ENCODE results near the gene RUNX3. TPM values are rescaled to one million over a fixed set of nuclear protein-coding genes. Genes with fewer than 3 reads are reported as not detected.
A peak's percentile ranks its signal among the peaks of the same experiment; 100 is the strongest.

RUNX3 gene
- total and polyA plus RNA-seq, 4 experiments from 2014 or later = 12.5 to 112 (median 78.0) TPM

DNA sequence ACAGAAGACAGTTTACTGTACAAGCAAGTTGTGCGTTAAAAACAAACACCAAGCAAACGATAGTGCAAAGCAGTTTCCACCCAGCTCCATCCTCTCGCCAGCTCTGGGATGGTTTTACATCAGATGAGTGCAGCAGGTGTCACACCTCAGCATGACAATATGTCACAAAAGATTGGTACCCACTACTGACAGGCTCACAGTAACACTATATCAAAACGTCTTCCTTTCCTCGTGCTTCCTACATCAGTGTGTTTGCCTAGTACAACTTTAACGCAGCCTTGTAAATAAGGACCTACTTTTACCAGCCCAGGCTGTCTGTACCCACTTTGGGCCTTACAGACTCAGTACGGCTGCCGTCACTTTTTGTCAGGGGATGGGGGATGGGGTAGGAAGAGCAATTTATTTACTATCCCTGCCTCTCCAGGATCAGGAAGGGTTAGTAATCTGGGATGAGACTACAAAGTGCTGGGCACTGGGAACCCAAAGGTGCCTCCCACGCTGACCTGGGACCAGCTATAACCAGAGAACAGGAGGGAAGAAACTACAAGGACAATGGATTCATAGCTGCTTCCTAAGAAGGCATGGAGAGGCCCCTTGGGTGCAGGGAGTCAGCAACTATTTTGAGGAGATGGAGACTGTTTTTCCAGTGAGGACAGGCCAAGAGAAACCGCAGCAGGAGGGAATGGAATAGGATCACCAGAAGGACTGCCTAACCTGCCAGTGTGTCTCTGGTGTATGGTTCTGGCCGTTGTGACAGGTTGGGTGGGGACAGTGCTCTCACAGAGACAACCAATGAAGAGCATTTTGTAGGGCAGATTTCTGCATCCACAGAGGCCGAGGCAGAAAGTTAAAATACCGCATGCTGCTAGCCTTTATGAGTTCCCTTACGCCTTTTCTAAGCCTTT lies 30.2 kb downstream of the RUNX3 start:
- CTCF ChIA-PET (ENCODE audit: partially characterized antibody) = interaction anchor here (1.1 to 2.2 kb wide), 5 partner anchors 13 to 52 kb away, joined by 3 to 18 read pairs (median 5); no protein-coding TSS in a partner anchor
- no peaks in the 10 kb centered on the region for H3K27me3 Mint-ChIP-seq
- Histone ChIP-seq H3K9me3 (ENCODE audit: control insufficient read depth in 1 of 2, low read length in 2 of 2) (no peaks in the 10 kb centered on the region), H3K27me3 (ENCODE audit: insufficient read depth, low read length) (no peaks in the 10 kb centered on the region), H3K4me3 (ENCODE audit: low read length in 2 of 2) (no peak overlapping the region), H3K27ac (ENCODE audit: low read depth, low read length) (no peak overlapping the region), H3K36me3 (ENCODE audit: insufficient read depth, low read length) (peaks cover 33% of the 10 kb centered on the region), H3K4me1 (ENCODE audit: insufficient read depth, low read length) (peaks cover 18% of the 10 kb centered on the region)
- H3K27ac Mint-ChIP-seq = peak overlapping the region; percentile 17 to 85 (median 77)
- peaks cover 14 to 46% (median 32%) of the 10 kb centered on the region in 4 donors for H3K4me1 Mint-ChIP-seq
- POLR2A ChIA-PET (ENCODE audit: partially characterized antibody) = interaction anchor here (1.6 to 4.7 kb wide), 3 partner anchors 11 to 28 kb away, joined by 4 to 44 read pairs (median 20); partner anchors contain the start of gene RUNX3
- no peak for DNase-seq
- intact Hi-C loops (cut with micrococcal nuclease) = no loop called here
- H3K9me3 Mint-ChIP-seq = peaks cover 0 to 4% (median 0%) of the 10 kb centered on the region in 8 donors
- H3K4me3 Mint-ChIP-seq = peak overlapping the region in 3 of 8 donors; percentile 17 to 52 (median 19)
- peaks cover 11 to 53% of the 10 kb centered on the region in 2 donors for H3K36me3 Mint-ChIP-seq

DNA sequence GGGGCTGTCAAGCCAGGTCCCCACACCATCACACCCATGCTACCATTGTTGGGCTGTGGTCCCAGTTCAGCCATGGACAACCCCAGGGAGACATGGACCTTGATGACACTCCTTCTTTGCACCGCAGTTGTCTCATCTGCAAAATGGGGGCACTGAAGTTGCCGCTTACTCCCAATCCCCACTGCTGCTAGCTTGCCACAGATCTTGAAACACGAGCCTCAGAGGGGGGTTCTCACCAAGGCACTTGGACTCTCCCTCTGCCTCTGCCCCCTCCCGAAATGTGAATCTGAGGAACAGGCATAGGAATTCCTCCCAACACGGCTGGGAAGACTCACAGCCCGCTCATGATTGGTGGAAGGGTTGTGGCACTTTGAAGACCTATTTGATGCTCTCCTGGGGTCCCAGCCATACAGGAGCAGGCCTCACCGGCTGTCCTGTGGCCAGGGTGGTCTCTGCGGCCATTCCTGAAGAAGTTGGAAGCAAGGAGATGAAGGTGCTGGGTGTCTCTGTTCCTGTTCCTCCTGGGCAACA lies 31.1 kb downstream of the RUNX3 start:
- H3K27me3 Mint-ChIP-seq = no peaks in the 10 kb centered on the region
- peaks cover 7 to 48% of the 10 kb centered on the region in 2 donors for H3K36me3 Mint-ChIP-seq
- H3K4me1 Mint-ChIP-seq = peaks cover 14 to 46% (median 31%) of the 10 kb centered on the region in 4 donors
- H3K4me3 ChIP-seq (ENCODE audit: low read length in 2 of 2) = no peak overlapping the region
- CTCF ChIA-PET (ENCODE audit: partially characterized antibody) = interaction anchor here (1.0 to 2.9 kb wide), 13 partner anchors 11 to 177 kb away, joined by 3 to 18 read pairs (median 5); no protein-coding TSS in a partner anchor
- no peaks in the 10 kb centered on the region for H3K9me3 ChIP-seq (ENCODE audit: control insufficient read depth in 1 of 2, low read length in 2 of 2)
- intact Hi-C loops (cut with micrococcal nuclease) = loop anchor here (1.0 kb wide), 1 partner anchor 51 kb away; no protein-coding TSS in a partner anchor
- H3K9me3 Mint-ChIP-seq = peaks cover 0 to 4% (median 0%) of the 10 kb centered on the region in 8 donors
- H3K27me3 ChIP-seq (ENCODE audit: insufficient read depth, low read length) = no peaks in the 10 kb centered on the region
- DNase-seq = no peak
- H3K27ac ChIP-seq (ENCODE audit: low read depth, low read length) = no peak overlapping the region
- H3K4me3 Mint-ChIP-seq = peak overlapping the region in 2 of 8 donors; percentile 2 to 7
- H3K4me1 ChIP-seq (ENCODE audit: insufficient read depth, low read length) = peaks cover 18% of the 10 kb centered on the region
- H3K36me3 ChIP-seq (ENCODE audit: insufficient read depth, low read length) = peaks cover 26% of the 10 kb centered on the region
- POLR2A ChIA-PET (ENCODE audit: partially characterized antibody) = interaction anchor here (0.9 to 4.7 kb wide), 4 partner anchors 13 to 198 kb away, joined by 3 to 44 read pairs (median 14); partner anchors contain the start of gene RUNX3
- peak overlapping the region; percentile 5 to 85 (median 70) for H3K27ac Mint-ChIP-seq

DNA sequence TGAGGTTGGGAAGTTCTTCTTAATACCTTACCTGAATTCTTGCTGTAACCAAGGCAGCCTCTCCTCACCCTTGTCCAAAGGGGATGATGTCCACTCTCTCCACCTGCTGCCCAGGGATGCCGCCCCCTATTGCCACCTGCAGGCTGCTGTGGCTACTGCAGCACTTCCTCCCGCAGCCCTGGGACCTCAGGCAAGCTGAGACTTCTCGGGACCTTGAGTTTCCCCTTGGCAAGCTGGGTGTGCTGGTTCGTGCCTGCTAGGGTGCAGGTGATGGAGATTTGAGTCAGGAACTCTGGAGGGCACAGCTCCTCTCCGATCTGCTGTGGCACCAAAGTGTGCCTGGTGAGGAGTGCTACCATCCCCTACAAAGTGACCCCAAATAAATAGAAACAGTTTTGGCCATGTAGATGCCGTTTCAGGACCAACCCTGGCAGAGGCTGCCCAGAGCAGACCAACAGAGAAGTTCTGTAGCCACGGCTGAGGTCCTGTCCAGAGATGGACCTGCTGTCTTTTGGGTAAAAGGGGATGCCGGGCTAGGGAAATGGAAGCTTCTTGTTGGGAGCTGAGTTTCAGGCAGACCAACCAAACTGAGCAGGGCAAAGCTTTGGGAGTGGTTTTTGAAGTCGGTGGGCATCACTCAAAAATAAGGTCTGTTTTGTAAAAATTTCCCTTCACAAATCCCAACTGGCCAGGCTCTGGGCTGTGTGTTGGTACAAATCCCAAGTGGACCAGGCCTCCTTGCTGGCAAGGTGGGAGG lies 31.7 kb downstream of the RUNX3 start:
- Mint-ChIP-seq H3K27me3 (no peaks in the 10 kb centered on the region), H3K4me1 (peaks cover 14 to 46% (median 31%) of the 10 kb centered on the region in 4 donors), H3K36me3 (peaks cover 7 to 41% of the 10 kb centered on the region in 2 donors), H3K9me3 (peaks cover 0 to 4% (median 0%) of the 10 kb centered on the region in 8 donors), H3K27ac (peak overlapping the region; percentile 29 to 85 (median 80)), H3K4me3 (peak overlapping the region in 2 of 8 donors; percentile 2 to 5)
- H3K9me3 ChIP-seq (ENCODE audit: control insufficient read depth in 1 of 2, low read length in 2 of 2) = no peaks in the 10 kb centered on the region
- ChIA-PET POLR2A (ENCODE audit: partially characterized antibody) (interaction anchor here (0.9 to 4.7 kb wide), 5 partner anchors 11 to 198 kb away, joined by 3 to 44 read pairs (median 7); partner anchors contain the start of gene RUNX3), CTCF (ENCODE audit: partially characterized antibody) (interaction anchor here (0.8 to 2.9 kb wide), 19 partner anchors 9 to 200 kb away, joined by 3 to 18 read pairs (median 4); partner anchors contain the start of gene RUNX3)
- intact Hi-C loops (cut with micrococcal nuclease) = loop anchor here (1.0 kb wide), 1 partner anchor 50 kb away; no protein-coding TSS in a partner anchor
- H3K27me3 ChIP-seq (ENCODE audit: insufficient read depth, low read length) = no peaks in the 10 kb centered on the region
- H3K4me3 ChIP-seq (ENCODE audit: low read length in 2 of 2) = no peak overlapping the region
- no peak overlapping the region for H3K27ac ChIP-seq (ENCODE audit: low read depth, low read length)
- peak in 2 of 5 donors; percentile 36 to 49 for DNase-seq
- H3K36me3 ChIP-seq (ENCODE audit: insufficient read depth, low read length) = peaks cover 20% of the 10 kb centered on the region
- peaks cover 18% of the 10 kb centered on the region for H3K4me1 ChIP-seq (ENCODE audit: insufficient read depth, low read length)

DNA sequence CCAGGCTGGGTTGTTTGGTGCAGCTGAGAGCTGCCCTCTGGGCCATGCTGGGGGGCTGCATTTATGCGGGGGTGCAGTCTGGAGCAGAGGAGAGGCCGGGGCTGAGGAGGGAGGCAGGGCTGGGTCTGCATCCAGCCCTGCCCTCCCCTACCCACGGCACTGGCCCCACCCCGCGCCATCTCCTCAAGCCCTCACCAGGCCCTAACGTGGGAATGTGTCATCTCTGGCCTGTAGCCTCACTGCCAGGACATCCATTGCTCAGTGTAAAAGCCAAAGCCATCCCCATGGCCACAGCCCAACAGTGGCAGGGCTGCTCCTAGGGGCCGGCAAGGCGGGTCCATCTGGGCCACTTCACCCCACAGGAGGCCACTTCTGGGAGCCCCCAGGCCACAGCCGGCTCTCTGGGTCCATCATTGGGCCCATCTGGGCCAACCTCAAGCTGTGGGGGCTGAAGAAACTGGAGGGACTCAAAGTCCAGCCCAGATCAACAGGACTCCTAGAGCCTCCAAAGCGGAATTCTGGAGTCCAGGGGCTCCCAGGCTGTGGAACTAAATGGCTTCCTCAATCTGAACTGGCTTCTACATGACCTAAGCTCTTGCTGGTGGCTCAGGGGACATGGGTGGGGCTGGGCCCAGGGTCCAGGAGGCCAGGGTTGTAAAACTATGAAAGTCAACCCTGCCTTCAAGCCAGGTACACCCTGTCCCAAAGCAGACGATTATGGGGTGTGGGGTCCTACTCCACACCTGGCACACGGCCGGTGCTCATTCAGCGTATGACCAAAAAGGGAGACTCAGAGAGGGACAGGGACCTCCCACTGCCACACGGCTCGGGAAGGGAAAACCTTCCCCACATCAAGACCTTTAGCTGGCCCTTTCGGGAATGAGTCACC lies 32.6 kb downstream of the RUNX3 start:
- no peaks in the 10 kb centered on the region for H3K27me3 Mint-ChIP-seq
- intact Hi-C loops (cut with micrococcal nuclease) = loop anchor here (1.0 kb wide), 1 partner anchor 49 kb away; no protein-coding TSS in a partner anchor
- peaks cover 15 to 41% of the 10 kb centered on the region in 2 donors for H3K36me3 Mint-ChIP-seq
- no peak for DNase-seq
- H3K4me3 Mint-ChIP-seq = no peak overlapping the region
- CTCF ChIA-PET (ENCODE audit: partially characterized antibody) = interaction anchor here (0.5 to 2.9 kb wide), 21 partner anchors 8 to 213 kb away, joined by 3 to 18 read pairs (median 5); partner anchors contain the start of gene RUNX3
- no peaks in the 10 kb centered on the region for H3K27me3 ChIP-seq (ENCODE audit: insufficient read depth, low read length)
- H3K9me3 ChIP-seq (ENCODE audit: control insufficient read depth in 1 of 2, low read length in 2 of 2) = peaks cover 0 to 5% of the 10 kb centered on the region in 2 donors
- H3K36me3 ChIP-seq (ENCODE audit: insufficient read depth, low read length) = peaks cover 12% of the 10 kb centered on the region
- peaks cover 6 to 9% (median 7%) of the 10 kb centered on the region in 8 donors for H3K9me3 Mint-ChIP-seq
- peak overlapping the region in 5 of 7 donors; percentile 17 to 85 (median 75) for H3K27ac Mint-ChIP-seq
- no peak overlapping the region for H3K4me3 ChIP-seq (ENCODE audit: low read length in 2 of 2)
- H3K27ac ChIP-seq (ENCODE audit: low read depth, low read length) = no peak overlapping the region
- H3K4me1 Mint-ChIP-seq = peaks cover 14 to 46% (median 31%) of the 10 kb centered on the region in 4 donors
- POLR2A ChIA-PET (ENCODE audit: partially characterized antibody) = interaction anchor here (0.9 to 4.7 kb wide), 5 partner anchors 11 to 199 kb away, joined by 3 to 44 read pairs (median 7); partner anchors contain the start of gene RUNX3
- H3K4me1 ChIP-seq (ENCODE audit: insufficient read depth, low read length) = peaks cover 18% of the 10 kb centered on the region

DNA sequence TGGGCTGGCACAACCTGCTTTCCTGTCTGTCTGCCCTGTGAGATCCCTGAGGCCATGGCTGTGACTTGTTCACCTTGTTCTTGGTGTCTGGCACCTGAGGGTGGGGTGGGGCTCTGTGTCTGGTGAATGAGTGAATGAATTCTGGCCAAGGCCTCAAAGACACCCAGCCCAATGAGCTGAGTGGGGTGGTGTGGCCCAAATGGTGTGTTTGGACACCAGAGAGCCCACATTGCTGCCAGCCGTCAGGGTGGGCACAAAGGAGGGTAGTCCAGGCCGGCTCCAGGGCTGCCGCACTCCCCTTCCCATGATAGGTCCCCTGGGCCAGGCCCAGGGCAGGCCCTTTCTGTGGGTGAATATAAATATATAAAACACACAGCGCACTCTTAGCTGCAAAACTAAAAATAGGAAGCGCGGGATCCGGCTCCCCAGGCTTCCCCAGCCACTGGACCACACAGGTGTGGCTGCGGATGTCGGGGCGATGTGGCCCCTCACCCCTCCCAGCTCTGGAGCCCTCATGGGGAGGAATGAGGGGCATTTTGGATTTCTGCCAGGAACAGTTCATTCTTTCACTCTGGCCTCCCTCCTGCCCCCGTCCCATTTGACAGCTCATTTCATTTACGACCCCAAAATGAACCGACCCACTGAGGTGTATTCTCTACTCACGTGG lies 33.3 kb downstream of the RUNX3 start:
- intact Hi-C loops (cut with micrococcal nuclease) = no loop called here
- no peaks in the 10 kb centered on the region for H3K27me3 ChIP-seq (ENCODE audit: insufficient read depth, low read length)
- ChIA-PET CTCF (ENCODE audit: partially characterized antibody) (interaction anchor here (0.5 to 2.9 kb wide), 10 partner anchors 10 to 212 kb away, joined by 3 to 17 read pairs (median 5); partner anchors contain the start of gene RUNX3), POLR2A (ENCODE audit: partially characterized antibody) (interaction anchor here (0.6 to 4.7 kb wide), 5 partner anchors 10 to 68 kb away, joined by 4 to 44 read pairs (median 7); partner anchors contain the start of gene RUNX3)
- Mint-ChIP-seq H3K27me3 (no peaks in the 10 kb centered on the region), H3K36me3 (peaks cover 17 to 37% of the 10 kb centered on the region in 2 donors), H3K27ac (peak overlapping the region in 3 of 7 donors; percentile 75 to 85 (median 83)), H3K9me3 (peaks cover 6 to 15% (median 13%) of the 10 kb centered on the region in 8 donors), H3K4me1 (peaks cover 14 to 42% (median 31%) of the 10 kb centered on the region in 4 donors), H3K4me3 (no peak overlapping the region)
- no peak for DNase-seq
- no peak overlapping the region for H3K27ac ChIP-seq (ENCODE audit: low read depth, low read length)
- peaks cover 18% of the 10 kb centered on the region for H3K4me1 ChIP-seq (ENCODE audit: insufficient read depth, low read length)
- peaks cover 0 to 5% of the 10 kb centered on the region in 2 donors for H3K9me3 ChIP-seq (ENCODE audit: control insufficient read depth in 1 of 2, low read length in 2 of 2)
- peaks cover 8% of the 10 kb centered on the region for H3K36me3 ChIP-seq (ENCODE audit: insufficient read depth, low read length)
- H3K4me3 ChIP-seq (ENCODE audit: low read length in 2 of 2) = no peak overlapping the region

All from CD4-positive, alpha-beta memory T cell (primary cell).